ENCODE measurements around the gene IGFN1. TPM values are rescaled to one million over a fixed set of nuclear protein-coding genes. Genes with fewer than 3 reads are reported as not detected.

Gene IGFN1
- total and polyA plus RNA-seq, 9 of the 15 experiments (the other 6 are each of a cell fraction or from before 2014, with no cell fraction given) = 0.04 TPM; not detected in 8

GRCh38 chr1:201169971-201170532, 20.6 kb upstream of the IGFN1 start (continued):
- peak; percentile 68 for TF ChIP-seq ZBTB40 (IDR thresholded peaks at IDR 0.05)
- no peak for TF ChIP-seq ZBTB40 (CRISPR knock-in tag; IDR thresholded peaks at IDR 0.05)

All from K562 (cell line).